Right atrium auricular region (tissue), 2 donors: ENCODE data around the gene POLR3E. TPM values are rescaled to one million over a fixed set of nuclear protein-coding genes. Genes with fewer than 3 reads are reported as not detected.

Source experiments
- DNase-seq: peaks from one replicate; pipeline ENCODE4 v3.0.0-alpha.2; 2019; ENCODE audit warnings: low spot score
- H3K27ac ChIP-seq, 2 donors: fragments of 200-600 bp; sonication (generic); 1 replicate in 1 of 2; 2 replicates in 1 of 2; pipeline ENCODE4 v1.5.1; 2016 to 2019
- H3K27me3 ChIP-seq, 2 donors: fragments of 200-600 bp; sonication (generic); one replicate each; pipeline versions ENCODE4 v1.5.1 to v1.6.0; 2017 to 2019
- H3K36me3 ChIP-seq: fragments of 200-600 bp; sonication (generic); one replicate; pipeline ENCODE4 v1.5.1; 2016
- H3K4me1 ChIP-seq, 2 donors: fragments of 200-600 bp; sonication (generic); one replicate each; pipeline versions ENCODE4 v1.5.1 to v1.6.0; 2017 to 2019
- H3K4me3 ChIP-seq, 2 donors: fragments of 200-600 bp; sonication (generic); 1 replicate in 1 of 2; 2 replicates in 1 of 2; pipeline ENCODE4 v1.5.1; 2017 to 2019; ENCODE audit warnings: mild to moderate bottlenecking in 1 of 2, moderate library complexity in 1 of 2
- H3K9me3 ChIP-seq, 2 donors: fragments of 200-600 bp; sonication (generic); one replicate each; pipeline ENCODE4 v1.5.1; 2019
- CTCF ChIP-seq, 2 donors: fragments of 200-600 bp; sonication (generic); IDR thresholded peaks; one replicate each; pipeline ENCODE4 v1.5.1; 2019; ENCODE audit warnings: antibody characterized with exemption in 2 of 2
- total RNA-seq, 2 donors: library from RNA; depleted of rRNA; stranded (reverse); fragments of >200 nt; gene quantifications; one replicate each; pipeline ENCODE4 v1.1.0, GENCODE V29; 2016

POLR3E gene
- total RNA-seq, 2 donors from 2014 or later: 30.3 to 31.1 TPM

GRCh38 chr16:22282254-22282892 is 14.8 kb upstream of the POLR3E start:
- H3K36me3 ChIP-seq: peaks cover 57% of the 10 kb centered on the region
- no peaks in the 10 kb centered on the region for H3K9me3 ChIP-seq
- no peak overlapping the region for H3K4me3 ChIP-seq
- no peak overlapping the region for H3K27ac ChIP-seq
- TF ChIP-seq CTCF (IDR thresholded peaks at IDR 0.05): no peak
- no peaks in the 10 kb centered on the region for H3K4me1 ChIP-seq
- no peak for DNase-seq
- H3K27me3 ChIP-seq: no peaks in the 10 kb centered on the region

- Histone ChIP-seq H3K36me3 (peaks cover 52% of the 10 kb centered on the region), H3K9me3 (no peaks in the 10 kb centered on the region), H3K27ac (no peak overlapping the region), H3K4me3 (no peak overlapping the region), H3K4me1 (no peaks in the 10 kb centered on the region), H3K27me3 (no peaks in the 10 kb centered on the region)
- DNase-seq: no peak
- no peak for TF ChIP-seq CTCF (IDR thresholded peaks at IDR 0.05)
These were observed 12.6 kb upstream of the POLR3E start for GRCh38 chr16:22284637-22285036.

- TF ChIP-seq CTCF (IDR thresholded peaks at IDR 0.05): no peak
- H3K4me3 ChIP-seq: no peak overlapping the region
- peaks cover 51% of the 10 kb centered on the region for H3K36me3 ChIP-seq
These were observed 12.1 kb upstream of the POLR3E start for GRCh38 chr16:22285080-22285479.

GRCh38 chr16:22291020-22291419 is 6.2 kb upstream of the POLR3E start:
- no peak for DNase-seq
- Histone ChIP-seq H3K27me3 (no peaks in the 10 kb centered on the region), H3K27ac (no peak overlapping the region), H3K9me3 (no peaks in the 10 kb centered on the region), H3K4me1 (peaks cover 0 to under 1% of the 10 kb centered on the region in 2 donors), H3K4me3 (no peak overlapping the region), H3K36me3 (no peaks in the 10 kb centered on the region)
- TF ChIP-seq CTCF (IDR thresholded peaks at IDR 0.05): no peak

More at GRCh38 chr16:22285080-22285479, 12.1 kb upstream of the POLR3E start:
- H3K9me3 ChIP-seq: no peaks in the 10 kb centered on the region
- no peaks in the 10 kb centered on the region for H3K27me3 ChIP-seq
- H3K4me1 ChIP-seq: no peaks in the 10 kb centered on the region
- DNase-seq: no peak
- no peak overlapping the region for H3K27ac ChIP-seq

GRCh38 chr16:22291860-22292318 is 5.3 kb upstream of the POLR3E start:
- no peak for DNase-seq
- no peak for TF ChIP-seq CTCF (IDR thresholded peaks at IDR 0.05)
- H3K36me3 ChIP-seq: no peaks in the 10 kb centered on the region
- H3K4me3 ChIP-seq: no peak overlapping the region
- H3K27ac ChIP-seq: no peak overlapping the region
- no peaks in the 10 kb centered on the region for H3K27me3 ChIP-seq
- H3K4me1 ChIP-seq: peaks cover 0 to 8% of the 10 kb centered on the region in 2 donors
- H3K9me3 ChIP-seq: no peaks in the 10 kb centered on the region

GRCh38 chr16:22292320-22292719 is 4.9 kb upstream of the POLR3E start:
- Histone ChIP-seq H3K27me3 (no peaks in the 10 kb centered on the region), H3K9me3 (no peaks in the 10 kb centered on the region), H3K4me1 (peaks cover 0 to 8% of the 10 kb centered on the region in 2 donors), H3K27ac (no peak overlapping the region), H3K36me3 (no peaks in the 10 kb centered on the region), H3K4me3 (no peak overlapping the region)
- DNase-seq: no peak
- TF ChIP-seq CTCF (IDR thresholded peaks at IDR 0.05): no peak
